Suprapubic skin (tissue), 4 donors: ENCODE measurements around the gene CCDC180.

Experiments used
- EP300 ChIP-seq: sonication (generic); formaldehyde crosslinking; IDR thresholded peaks from one replicate; pipeline ENCODE4 v1.6.1; 2017; ENCODE audit warnings: antibody characterized with exemption
- POLR2A ChIP-seq, 2 donors: fragments of 450-650 bp; IDR thresholded peaks; one replicate each; pipeline ENCODE4 v1.6.1; 2017; ENCODE audit warnings: antibody characterized with exemption in 2 of 2, mild to moderate bottlenecking in 2 of 2, moderate library complexity in 2 of 2
- POLR2AphosphoS5 ChIP-seq, 3 donors: sonication (generic); formaldehyde crosslinking; IDR thresholded peaks; one replicate each; pipeline ENCODE4 v1.6.1; 2017; ENCODE audit warnings: antibody characterized with exemption in 3 of 3
- TF ChIP-seq, protein P1 (sequence below), 2 donors: fragments of 200-600 bp in 1 of 2; fragments of 450-650 bp in 1 of 2; sonication (generic) in 1 of 2; IDR thresholded peaks; one replicate each; pipeline ENCODE4 v1.5.1; 2016 to 2019; ENCODE audit warnings: antibody characterized with exemption in 2 of 2, mild to moderate bottlenecking in 1 of 2, moderate library complexity in 1 of 2

DNA sequence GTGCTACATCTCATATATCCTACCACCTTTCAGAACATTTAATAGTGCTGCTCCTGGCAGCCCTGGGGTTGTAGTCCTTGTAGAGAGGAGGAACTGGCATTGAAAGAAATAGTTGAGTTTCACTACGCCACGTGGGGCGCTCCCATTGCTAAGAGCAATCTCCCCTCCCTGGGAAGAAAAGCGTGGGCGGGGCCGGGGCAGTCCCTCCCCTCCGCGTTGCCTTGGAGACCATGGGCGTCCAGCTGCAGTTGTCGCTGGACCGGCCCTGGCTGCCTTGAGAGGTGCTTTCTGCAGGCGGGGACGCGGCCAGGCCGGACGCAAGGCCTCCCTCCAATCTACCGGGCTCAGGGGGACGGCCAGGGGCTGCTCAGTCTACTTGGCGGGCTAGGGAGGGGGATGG, 368 bp upstream of the CCDC180 start:
- TF ChIP-seq, protein P1, sequence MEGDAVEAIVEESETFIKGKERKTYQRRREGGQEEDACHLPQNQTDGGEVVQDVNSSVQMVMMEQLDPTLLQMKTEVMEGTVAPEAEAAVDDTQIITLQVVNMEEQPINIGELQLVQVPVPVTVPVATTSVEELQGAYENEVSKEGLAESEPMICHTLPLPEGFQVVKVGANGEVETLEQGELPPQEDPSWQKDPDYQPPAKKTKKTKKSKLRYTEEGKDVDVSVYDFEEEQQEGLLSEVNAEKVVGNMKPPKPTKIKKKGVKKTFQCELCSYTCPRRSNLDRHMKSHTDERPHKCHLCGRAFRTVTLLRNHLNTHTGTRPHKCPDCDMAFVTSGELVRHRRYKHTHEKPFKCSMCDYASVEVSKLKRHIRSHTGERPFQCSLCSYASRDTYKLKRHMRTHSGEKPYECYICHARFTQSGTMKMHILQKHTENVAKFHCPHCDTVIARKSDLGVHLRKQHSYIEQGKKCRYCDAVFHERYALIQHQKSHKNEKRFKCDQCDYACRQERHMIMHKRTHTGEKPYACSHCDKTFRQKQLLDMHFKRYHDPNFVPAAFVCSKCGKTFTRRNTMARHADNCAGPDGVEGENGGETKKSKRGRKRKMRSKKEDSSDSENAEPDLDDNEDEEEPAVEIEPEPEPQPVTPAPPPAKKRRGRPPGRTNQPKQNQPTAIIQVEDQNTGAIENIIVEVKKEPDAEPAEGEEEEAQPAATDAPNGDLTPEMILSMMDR (IDR thresholded peaks at IDR 0.05) = no peak
- TF ChIP-seq EP300 (no peak), POLR2AphosphoS5 (IDR thresholded peaks at IDR 0.05) (no peak), POLR2A (IDR thresholded peaks at IDR 0.05) (no peak)
